PC-3 (cell line): ENCODE data around the gene AP5Z1. TPM values are rescaled to one million over a fixed set of nuclear protein-coding genes. Genes with fewer than 3 reads are reported as not detected.

Source experiments
- ATAC-seq: fragments of 200-7000 bp; cut with Tn5 transposase; 2 replicates; pipeline ENCODE4 v1.9.1; 2020; ENCODE audit warnings: mild to moderate bottlenecking, moderate library complexity
- BruUV-seq: library from RNA; stranded (reverse); fragments of 400-500 nt; replicated peaks from 2 replicates; lab custom pipeline; 2021; lab: Mats Ljungman, UMichigan
- CTCF ChIA-PET: fragments of 300-600 bp; sonication (Branson Sonifier 250); formaldehyde crosslinking; loops from one replicate; lab custom pipeline; 2022; ENCODE audit warnings: antibody characterized with exemption; lab: Charles Lee
- POLR2A ChIA-PET: fragments of 300-600 bp; sonication (Branson Sonifier 250); formaldehyde crosslinking; loops from one replicate; lab custom pipeline; 2022; ENCODE audit warnings: antibody characterized with exemption; ENCODE audit not compliant: unreplicated experiment; lab: Charles Lee
- DNase-seq: peaks from one replicate; pipeline ENCODE4 v3.0.0-alpha.2; 2015
- H2AFZ ChIP-seq: fragments of 300-600 bp; sonication (generic); 2 replicates; pipeline ENCODE4 v1.6.0; 2016; ENCODE audit warnings: antibody characterized with exemption, low read length
- H3F3A ChIP-seq: fragments of 300-600 bp; sonication (generic); one replicate; pipeline ENCODE4 v1.6.0; 2017; ENCODE audit warnings: antibody characterized with exemption, low read length, control low read depth, mild to moderate bottlenecking; ENCODE audit not compliant: unreplicated experiment
- H3K27ac ChIP-seq: fragments of 300-600 bp; sonication (generic); 2 replicates; pipeline ENCODE4 v1.5.1; 2016; ENCODE audit warnings: mild to moderate bottlenecking, low read length
- H3K27me3 ChIP-seq: fragments of 300-600 bp; sonication (generic); 2 replicates; pipeline ENCODE4 v1.6.1; 2016; ENCODE audit warnings: low read length, mixed read lengths
- H3K36me3 ChIP-seq: fragments of 300-600 bp; sonication (generic); 2 replicates; pipeline ENCODE4 v1.6.1; 2016; ENCODE audit warnings: low read depth, mixed run types, low read length, mixed read lengths
- H3K4me1 ChIP-seq: fragments of 300-600 bp; sonication (generic); 2 replicates; pipeline ENCODE4 v1.5.1; 2016; ENCODE audit warnings: low read length; ENCODE audit not compliant: insufficient read depth
- H3K4me2 ChIP-seq: fragments of 300-600 bp; sonication (generic); 2 replicates; pipeline ENCODE4 v1.6.0; 2016; ENCODE audit warnings: low read length
- H3K4me3 ChIP-seq: fragments of 300-600 bp; sonication (generic); 2 replicates; pipeline ENCODE4 v1.5.1; 2016; ENCODE audit warnings: mild to moderate bottlenecking, low read length, mixed read lengths
- H3K79me2 ChIP-seq: fragments of 300-600 bp; sonication (generic); 2 replicates; pipeline ENCODE4 v1.6.1; 2017; ENCODE audit warnings: low read length, mixed read lengths
- H3K9ac ChIP-seq: fragments of 300-600 bp; sonication (generic); 2 replicates; pipeline ENCODE4 v1.6.0; 2016; ENCODE audit warnings: mild to moderate bottlenecking, low read length
- H3K9me2 ChIP-seq: fragments of 300-600 bp; sonication (generic); replicated peaks from 2 replicates; pipeline ENCODE4 v1.6.1; 2016; ENCODE audit warnings: mixed run types, low read length, mixed read lengths
- H3K9me3 ChIP-seq: fragments of 300-600 bp; sonication (generic); 2 replicates; pipeline ENCODE4 v1.6.1; 2016; ENCODE audit warnings: low read length, mixed read lengths
- H4K20me1 ChIP-seq: fragments of 300-600 bp; sonication (generic); 2 replicates; pipeline ENCODE4 v1.6.1; 2016; ENCODE audit warnings: low read length, mixed read lengths
- CTCF ChIP-seq: fragments of 300-600 bp; sonication (generic); conservative IDR thresholded peaks from 2 replicates; pipeline ENCODE4 v1.5.1; 2017; ENCODE audit warnings: antibody characterized with exemption, low read depth, mild to moderate bottlenecking, low read length
- EZH2 ChIP-seq: fragments of 300-600 bp; sonication (generic); IDR thresholded peaks from one replicate; pipeline ENCODE4 v1.6.1; 2017; ENCODE audit warnings: antibody characterized with exemption, mild to moderate bottlenecking, low read length; ENCODE audit not compliant: unreplicated experiment
- EZH2phosphoT487 ChIP-seq: fragments of 300-600 bp; sonication (generic); IDR thresholded peaks from 2 replicates; pipeline ENCODE4 v1.6.1; 2018; ENCODE audit warnings: mild to moderate bottlenecking, antibody characterized with exemption, low read length, borderline replicate concordance
- intact Hi-C: fragments of 100-400 bp; cut with micrococcal nuclease; formaldehyde crosslinking; loops from 2 replicates; pipeline ENCODE4 v1.9.0; 2023
- total RNA-seq: library from RNA; depleted of rRNA; stranded (reverse); fragments of >200 nt; gene quantifications from 2 replicates; pipeline ENCODE4 v1.2.3, GENCODE V29; 2014

AP5Z1 gene
- total RNA-seq, 1 experiment from 2014 or later, result 36.6 TPM

GRCh38 chr7:4786015-4786414 is 10.6 kb downstream of the AP5Z1 start:
- Histone ChIP-seq H2AFZ (no peak overlapping the region), H3K9me3 (no peaks in the 10 kb centered on the region), H4K20me1 (no peaks in the 10 kb centered on the region), H3F3A (no peaks in the 10 kb centered on the region), H3K27ac (no peak overlapping the region), H3K79me2 (no peaks in the 10 kb centered on the region), H3K9ac (no peak overlapping the region), H3K36me3 (peaks cover 4% of the 10 kb centered on the region; the same call in 1 of the 2 replicates), H3K4me1 (no peaks in the 10 kb centered on the region), H3K4me3 (no peak overlapping the region), H3K27me3 (no peaks in the 10 kb centered on the region), H3K4me2 (no peak overlapping the region), H3K9me2 (no peaks in the 10 kb centered on the region)
- ChIA-PET POLR2A (no interaction called here), CTCF (no interaction called here)
- TSS peak; percentile 17 for BruUV-seq
- DNase-seq (no peak), ATAC-seq (no peak)
- intact Hi-C loops, result no loop called here
- TF ChIP-seq EZH2 (no peak), EZH2phosphoT487 (no peak), CTCF (no peak)

- CTCF ChIA-PET, result no interaction called here
- H2AFZ ChIP-seq, result no peak overlapping the region
- no peak for ATAC-seq
- no peak overlapping the region for H3K27ac ChIP-seq
- H3K4me3 ChIP-seq, result no peak overlapping the region
- H3K4me1 ChIP-seq, result no peaks in the 10 kb centered on the region
- no peaks in the 10 kb centered on the region for H3K9me2 ChIP-seq
- peaks cover 4% of the 10 kb centered on the region; the same call in 1 of the 2 replicates for H3K36me3 ChIP-seq
- no peak for DNase-seq
- TF ChIP-seq CTCF (no peak), EZH2phosphoT487 (no peak), EZH2 (no peak)
- no peaks in the 10 kb centered on the region for H3K27me3 ChIP-seq
- no TSS peak for BruUV-seq
- H3K9me3 ChIP-seq, result no peaks in the 10 kb centered on the region
- no peak overlapping the region for H3K4me2 ChIP-seq
- H4K20me1 ChIP-seq, result no peaks in the 10 kb centered on the region
- no peaks in the 10 kb centered on the region for H3F3A ChIP-seq
- POLR2A ChIA-PET, result no interaction called here
- intact Hi-C loops, result no loop called here
- no peaks in the 10 kb centered on the region for H3K79me2 ChIP-seq
- no peak overlapping the region for H3K9ac ChIP-seq
These were observed 12.1 kb downstream of the AP5Z1 start for GRCh38 chr7:4787541-4787940.

- H3K36me3 ChIP-seq, result peaks cover 4% of the 10 kb centered on the region; the same call in 1 of the 2 replicates
- DNase-seq (no peak), ATAC-seq (no peak)
- no peak overlapping the region for H3K9ac ChIP-seq
- no peak overlapping the region for H3K4me3 ChIP-seq
- TF ChIP-seq EZH2, result no peak
- no peak for TF ChIP-seq CTCF
- TF ChIP-seq EZH2phosphoT487, result no peak
- no peaks in the 10 kb centered on the region for H3K79me2 ChIP-seq
- no TSS peak for BruUV-seq
- H3K9me3 ChIP-seq, result no peaks in the 10 kb centered on the region
- intact Hi-C loops, result no loop called here
- POLR2A ChIA-PET, result no interaction called here
- H4K20me1 ChIP-seq, result no peaks in the 10 kb centered on the region
- no peaks in the 10 kb centered on the region for H3F3A ChIP-seq
- CTCF ChIA-PET, result no interaction called here
- no peaks in the 10 kb centered on the region for H3K9me2 ChIP-seq
- no peaks in the 10 kb centered on the region for H3K4me1 ChIP-seq
- no peak overlapping the region for H3K27ac ChIP-seq
- H3K27me3 ChIP-seq, result no peaks in the 10 kb centered on the region
- no peak overlapping the region for H2AFZ ChIP-seq
- no peak overlapping the region for H3K4me2 ChIP-seq
These were observed 12.7 kb downstream of the AP5Z1 start for GRCh38 chr7:4787947-4788626.
